Measurements from ENCODE around the gene LAMB4.

- TF ChIP-seq JUNB (IDR thresholded peaks at IDR 0.05; ENCODE audit: unreplicated experiment): no peak
- no peak for TF ChIP-seq EZH2phosphoT487 (IDR thresholded peaks at IDR 0.05; ENCODE audit: unreplicated experiment)
- TF ChIP-seq, protein P1, sequence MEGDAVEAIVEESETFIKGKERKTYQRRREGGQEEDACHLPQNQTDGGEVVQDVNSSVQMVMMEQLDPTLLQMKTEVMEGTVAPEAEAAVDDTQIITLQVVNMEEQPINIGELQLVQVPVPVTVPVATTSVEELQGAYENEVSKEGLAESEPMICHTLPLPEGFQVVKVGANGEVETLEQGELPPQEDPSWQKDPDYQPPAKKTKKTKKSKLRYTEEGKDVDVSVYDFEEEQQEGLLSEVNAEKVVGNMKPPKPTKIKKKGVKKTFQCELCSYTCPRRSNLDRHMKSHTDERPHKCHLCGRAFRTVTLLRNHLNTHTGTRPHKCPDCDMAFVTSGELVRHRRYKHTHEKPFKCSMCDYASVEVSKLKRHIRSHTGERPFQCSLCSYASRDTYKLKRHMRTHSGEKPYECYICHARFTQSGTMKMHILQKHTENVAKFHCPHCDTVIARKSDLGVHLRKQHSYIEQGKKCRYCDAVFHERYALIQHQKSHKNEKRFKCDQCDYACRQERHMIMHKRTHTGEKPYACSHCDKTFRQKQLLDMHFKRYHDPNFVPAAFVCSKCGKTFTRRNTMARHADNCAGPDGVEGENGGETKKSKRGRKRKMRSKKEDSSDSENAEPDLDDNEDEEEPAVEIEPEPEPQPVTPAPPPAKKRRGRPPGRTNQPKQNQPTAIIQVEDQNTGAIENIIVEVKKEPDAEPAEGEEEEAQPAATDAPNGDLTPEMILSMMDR (conservative IDR thresholded peaks at IDR 0.05; ENCODE audit: low read depth in 2 of 2): no peak
- TF ChIP-seq EZH2 (IDR thresholded peaks at IDR 0.05; ENCODE audit: low read depth, unreplicated experiment): no peak
- TF ChIP-seq, protein P2, sequence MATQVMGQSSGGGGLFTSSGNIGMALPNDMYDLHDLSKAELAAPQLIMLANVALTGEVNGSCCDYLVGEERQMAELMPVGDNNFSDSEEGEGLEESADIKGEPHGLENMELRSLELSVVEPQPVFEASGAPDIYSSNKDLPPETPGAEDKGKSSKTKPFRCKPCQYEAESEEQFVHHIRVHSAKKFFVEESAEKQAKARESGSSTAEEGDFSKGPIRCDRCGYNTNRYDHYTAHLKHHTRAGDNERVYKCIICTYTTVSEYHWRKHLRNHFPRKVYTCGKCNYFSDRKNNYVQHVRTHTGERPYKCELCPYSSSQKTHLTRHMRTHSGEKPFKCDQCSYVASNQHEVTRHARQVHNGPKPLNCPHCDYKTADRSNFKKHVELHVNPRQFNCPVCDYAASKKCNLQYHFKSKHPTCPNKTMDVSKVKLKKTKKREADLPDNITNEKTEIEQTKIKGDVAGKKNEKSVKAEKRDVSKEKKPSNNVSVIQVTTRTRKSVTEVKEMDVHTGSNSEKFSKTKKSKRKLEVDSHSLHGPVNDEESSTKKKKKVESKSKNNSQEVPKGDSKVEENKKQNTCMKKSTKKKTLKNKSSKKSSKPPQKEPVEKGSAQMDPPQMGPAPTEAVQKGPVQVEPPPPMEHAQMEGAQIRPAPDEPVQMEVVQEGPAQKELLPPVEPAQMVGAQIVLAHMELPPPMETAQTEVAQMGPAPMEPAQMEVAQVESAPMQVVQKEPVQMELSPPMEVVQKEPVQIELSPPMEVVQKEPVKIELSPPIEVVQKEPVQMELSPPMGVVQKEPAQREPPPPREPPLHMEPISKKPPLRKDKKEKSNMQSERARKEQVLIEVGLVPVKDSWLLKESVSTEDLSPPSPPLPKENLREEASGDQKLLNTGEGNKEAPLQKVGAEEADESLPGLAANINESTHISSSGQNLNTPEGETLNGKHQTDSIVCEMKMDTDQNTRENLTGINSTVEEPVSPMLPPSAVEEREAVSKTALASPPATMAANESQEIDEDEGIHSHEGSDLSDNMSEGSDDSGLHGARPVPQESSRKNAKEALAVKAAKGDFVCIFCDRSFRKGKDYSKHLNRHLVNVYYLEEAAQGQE (IDR thresholded peaks at IDR 0.05; ENCODE audit: unreplicated experiment): no peak
- TF ChIP-seq ETS1 (IDR thresholded peaks at IDR 0.05): no peak
- TF ChIP-seq POLR2AphosphoS5 (IDR thresholded peaks at IDR 0.05; ENCODE audit: low read depth): no peak
- TF ChIP-seq CREB1 (CRISPR knock-in tag; IDR thresholded peaks at IDR 0.05; ENCODE audit: low read depth): no peak
- TF ChIP-seq STAT1 (IDR thresholded peaks at IDR 0.05; ENCODE audit: unreplicated experiment): no peak
Measured at GRCh38 chr7:108152198-108152597, 22.0 kb upstream of the LAMB4 start.

All from GM23338 (cell line).